Motor neuron (in vitro differentiated cells): ENCODE data around the gene LRRC75B. TPM values are rescaled to one million over a fixed set of nuclear protein-coding genes. Genes with fewer than 3 reads are reported as not detected.
"Not testable (repeated sequence)": the region's sequence is repeated elsewhere in the genome, so short reads cannot be mapped to it uniquely, and the experiment has no call there.

ENCODE experiments used
- ATAC-seq, 8 experiments: fragments of 200-7000 bp; cut with Tn5 transposase; replicated peaks in 6 of 8; 2 replicates each; pipeline ENCODE4 v1.8.0; 2021; ENCODE audit warnings: mild to moderate bottlenecking in 8 of 8, moderate library complexity in 8 of 8
- H3K27ac ChIP-seq, 2 donors: fragments of 250-450 bp; sonication (Bioruptor Pico); 2 replicates each; pipeline ENCODE4 v1.9.0; 2021; ENCODE audit warnings: antibody characterized with exemption in 2 of 2, mild to moderate bottlenecking in 2 of 2, moderate library complexity in 1 of 2
- H3K4me1 ChIP-seq, 2 donors: fragments of 250-450 bp; sonication (Bioruptor Pico); replicated peaks in 1 of 2; 2 replicates each; pipeline ENCODE4 v1.6.1; 2021; ENCODE audit warnings: antibody characterized with exemption in 2 of 2, mild to moderate bottlenecking in 2 of 2, moderate library complexity in 1 of 2
- H3K4me3 ChIP-seq, 5 donors: fragments of 250-450 bp; sonication (Bioruptor Pico); 2 replicates each; pipeline ENCODE4 v1.9.0; 2021; ENCODE audit warnings: antibody characterized with exemption in 5 of 5, mild to moderate bottlenecking in 5 of 5, moderate library complexity in 4 of 5
- WGBS, 10 experiments: fragments of 450-650 bp; shearing (Covaris generic); methylation state at CpG; one replicate each; pipeline ENCODE4 v1.0.0; 2022; 5-methylcytosine and 5-hydroxymethylcytosine counted together
- in situ Hi-C, 9 experiments: fragments of 400-800 bp; cut with MboI; loops; one replicate each; pipeline ENCODE4 v1.15.0; 2021; ENCODE audit warnings: low sequenced_read_pairs in 9 of 9, low pct_unique_long_range_greater_than_20kb in 2 of 9; ENCODE audit not compliant: unreplicated experiment in 9 of 9
- total RNA-seq, 8 experiments: library from RNA; unstranded; fragments of 300-600 nt; gene quantifications; 2 replicates each; pipeline versions ENCODE4 v1.2.3 to v1.2.4, GENCODE V29; 2022

Gene LRRC75B
- total RNA-seq, 8 experiments from 2014 or later = 2.0 to 14.4 (median 10.4) TPM

GRCh38 chr22:24597076-24597475, 4.2 kb upstream of the LRRC75B start:
- peaks cover 14 to 19% of the 10 kb centered on the region in 2 donors for H3K4me1 ChIP-seq
- WGBS, 10 experiments = 40 to 77% (median 60%) methylated on average over 1 to 6 of the region's 9 CpGs; no CpG with 5 or more reads in 5 of the 10 experiments
- ATAC-seq, in situ Hi-C loops, H3K27ac ChIP-seq, H3K4me3 ChIP-seq: not testable (repeated sequence)

- in situ Hi-C loops = no loop called here
- H3K4me1 ChIP-seq = peaks cover 17 to 21% of the 10 kb centered on the region in 2 donors
- no peak for ATAC-seq
- H3K4me3 ChIP-seq = no peak overlapping the region
- 50 to 100% (median 92%) methylated on average over 1 to 3 of the region's 4 CpGs; no CpG with 5 or more reads in 2 of the 10 experiments for WGBS, 10 experiments
- no peak overlapping the region for H3K27ac ChIP-seq
These were observed 3.0 kb upstream of the LRRC75B start for GRCh38 chr22:24595863-24596262.

GRCh38 chr22:24595228-24595627, 2.4 kb upstream of the LRRC75B start:
- no peak overlapping the region for H3K4me3 ChIP-seq
- ATAC-seq = no peak
- no CpG with 5 or more reads among the region's 6 CpGs for WGBS, 10 experiments
- in situ Hi-C loops = no loop called here
- H3K27ac ChIP-seq = no peak overlapping the region
- H3K4me1 ChIP-seq = peaks cover 17 to 21% of the 10 kb centered on the region in 2 donors

- Histone ChIP-seq H3K4me1 (peaks cover 17 to 21% of the 10 kb centered on the region in 2 donors), H3K27ac (no peak overlapping the region), H3K4me3 (no peak overlapping the region)
- 40 to 100% (median 93%) methylated on average over 1 to 3 of the region's 7 CpGs; no CpG with 5 or more reads in 7 of the 10 experiments for WGBS, 10 experiments
- in situ Hi-C loops = no loop called here
- ATAC-seq = no peak
These were observed 1.8 kb upstream of the LRRC75B start for GRCh38 chr22:24594569-24595120.

DNA sequence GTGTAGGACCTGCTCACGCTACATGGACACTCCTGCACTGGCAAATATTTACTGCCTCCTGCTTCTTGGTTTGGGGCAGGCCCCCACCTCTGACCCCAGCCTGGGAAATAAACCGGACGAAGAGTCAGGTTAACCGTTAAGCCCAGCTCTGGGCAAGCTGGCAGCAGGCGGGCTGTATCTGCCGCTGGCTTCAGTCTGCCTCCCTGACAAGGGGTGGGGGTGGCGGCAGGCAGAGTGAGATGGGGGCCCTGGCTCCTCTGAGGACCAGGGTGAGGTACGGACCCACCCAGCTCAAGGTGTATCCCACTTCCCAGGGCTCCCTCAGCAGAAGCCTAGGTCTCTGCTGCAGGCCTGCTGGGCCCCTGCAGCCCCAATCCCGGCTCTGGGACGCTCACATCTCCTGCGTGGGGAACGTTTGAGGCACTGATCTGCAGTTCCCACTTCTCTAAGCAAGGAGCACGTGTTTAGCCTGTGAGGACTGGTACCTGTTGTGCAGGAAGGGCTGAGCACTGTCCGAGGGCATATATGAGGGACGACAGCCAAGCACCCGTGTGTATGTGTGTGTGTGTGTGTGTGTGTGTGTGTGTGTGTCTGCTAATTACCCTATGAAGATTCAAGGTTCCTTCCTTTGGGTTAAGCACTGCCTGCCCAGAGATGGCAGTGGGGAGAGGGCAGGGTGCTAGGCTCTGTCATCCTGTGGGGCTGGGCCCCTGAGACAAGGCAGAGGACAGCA, 1.1 kb upstream of the LRRC75B start:
- Histone ChIP-seq H3K27ac (no peak overlapping the region), H3K4me1 (peaks cover 17 to 21% of the 10 kb centered on the region in 2 donors), H3K4me3 (no peak overlapping the region)
- in situ Hi-C loops = no loop called here
- WGBS, 10 experiments = 40 to 100% (median 49%) methylated on average over 1 to 4 of the region's 16 CpGs; no CpG with 5 or more reads in 7 of the 10 experiments
- peak in 2 of 8 experiments; percentile 3 to 7 for ATAC-seq

- in situ Hi-C loops, ATAC-seq: not testable (repeated sequence)
- H3K4me3 ChIP-seq = peak overlapping the region in 4 of 5 donors; percentile 40 to 51 (median 50)
- peak overlapping the region; percentile 26 to 75 for H3K27ac ChIP-seq
- WGBS, 10 experiments = 71 to 96% (median 89%) methylated on average over 1 to 10 of the region's 10 CpGs; no CpG with 5 or more reads in 3 of the 10 experiments
- H3K4me1 ChIP-seq = peaks cover 17 to 21% of the 10 kb centered on the region in 2 donors
These were observed 624 bp upstream of the LRRC75B start for GRCh38 chr22:24593559-24593835.

DNA sequence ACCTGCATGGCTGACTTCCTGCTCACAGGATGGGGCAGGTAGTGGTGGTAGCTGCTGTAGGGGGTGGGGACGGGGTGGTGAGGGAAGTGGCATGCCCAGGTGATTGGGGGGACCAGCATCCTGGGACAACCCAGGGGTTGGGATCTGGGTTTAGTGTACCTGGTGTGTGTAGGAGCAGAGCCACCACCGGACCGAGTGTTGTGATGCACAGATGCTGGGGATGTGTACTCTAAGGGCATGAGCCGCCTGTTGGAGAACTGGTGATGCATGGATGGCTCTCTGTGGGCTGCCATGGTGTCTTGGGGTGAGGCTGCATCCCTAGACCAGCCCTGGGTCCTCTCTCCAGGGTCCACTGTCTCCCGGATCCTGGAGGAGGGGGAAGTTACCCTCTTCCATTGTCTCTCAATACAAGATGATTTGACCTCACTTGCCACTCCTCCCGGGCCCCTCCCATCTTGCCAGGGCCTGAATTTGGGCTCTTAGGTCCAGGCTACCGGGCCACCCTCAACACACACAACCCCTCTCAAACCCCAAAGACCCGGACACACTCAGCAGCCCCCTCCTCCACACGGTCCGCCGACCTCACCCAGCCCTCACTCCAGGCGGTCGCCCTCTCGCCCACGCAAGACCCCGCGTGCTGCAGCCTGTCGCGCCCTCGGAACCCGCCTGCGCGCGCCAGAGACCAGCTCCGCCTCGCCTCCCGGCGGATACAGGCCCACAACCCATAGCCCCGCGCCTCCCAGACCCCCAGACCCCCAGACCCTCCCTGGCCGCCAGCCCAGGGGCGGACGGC, 619 bp downstream of the LRRC75B start:
- WGBS, 10 experiments = 0 to 50% methylated on average over 1 to 2 of the region's 33 CpGs; no CpG with 5 or more reads in 8 of the 10 experiments
- ATAC-seq = peak in 7 of 8 experiments; percentile 3 to 52 (median 43)
- Histone ChIP-seq H3K27ac (peak overlapping the region; percentile 26 to 75), H3K4me3 (peak overlapping the region; percentile 38 to 51 (median 50)), H3K4me1 (peaks cover 17 to 21% of the 10 kb centered on the region in 2 donors)
- in situ Hi-C loops = no loop called here

DNA sequence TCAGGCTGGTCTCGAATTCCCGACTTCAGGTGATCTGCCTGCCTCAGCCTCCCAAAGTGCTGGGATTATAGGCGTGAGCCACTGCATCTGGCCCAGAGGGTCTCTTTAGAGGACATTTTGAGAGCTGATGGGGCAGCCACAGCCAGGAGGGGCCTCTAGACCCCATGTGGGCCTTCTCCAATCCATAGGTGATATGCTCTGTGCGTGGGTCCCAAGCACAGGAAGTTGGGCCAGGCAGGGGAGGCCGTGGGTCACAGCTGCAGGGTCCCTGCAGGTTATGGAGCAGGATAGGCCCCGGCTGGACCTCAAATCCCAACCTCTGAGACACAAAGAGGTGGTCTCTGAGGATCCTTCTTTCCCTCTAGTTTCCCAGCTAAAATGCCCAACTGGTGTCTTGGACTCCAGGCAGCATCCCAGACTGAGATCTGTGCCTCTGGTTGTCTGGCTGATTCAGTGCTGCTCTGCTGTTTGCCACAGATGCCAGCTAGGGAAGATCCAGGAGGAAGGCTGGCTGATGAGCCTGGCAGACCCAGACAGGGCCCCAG, 1.5 kb downstream of the LRRC75B start:
- in situ Hi-C loops = no loop called here
- WGBS, 10 experiments = 60 to 100% (median 90%) methylated on average over 1 to 2 of the region's 6 CpGs; no CpG with 5 or more reads in 7 of the 10 experiments
- Histone ChIP-seq H3K27ac (no peak overlapping the region), H3K4me1 (peaks cover 17 to 21% of the 10 kb centered on the region in 2 donors), H3K4me3 (no peak overlapping the region)
- no peak for ATAC-seq

- H3K4me3 ChIP-seq = no peak overlapping the region
- WGBS, 10 experiments = 83 to 100% (median 100%) methylated on average over 1 to 5 of the region's 12 CpGs; no CpG with 5 or more reads in 7 of the 10 experiments
- in situ Hi-C loops = no loop called here
- peaks cover 17 to 21% of the 10 kb centered on the region in 2 donors for H3K4me1 ChIP-seq
- no peak overlapping the region for H3K27ac ChIP-seq
- no peak for ATAC-seq
These were observed 2.2 kb downstream of the LRRC75B start for GRCh38 chr22:24590596-24591173.

- WGBS, 10 experiments = 100% methylated on average over 2 of the region's 7 CpGs; no CpG with 5 or more reads in 9 of the 10 experiments
- H3K27ac ChIP-seq = no peak overlapping the region
These were observed 3.3 kb downstream of the LRRC75B start for GRCh38 chr22:24589518-24590030.

DNA sequence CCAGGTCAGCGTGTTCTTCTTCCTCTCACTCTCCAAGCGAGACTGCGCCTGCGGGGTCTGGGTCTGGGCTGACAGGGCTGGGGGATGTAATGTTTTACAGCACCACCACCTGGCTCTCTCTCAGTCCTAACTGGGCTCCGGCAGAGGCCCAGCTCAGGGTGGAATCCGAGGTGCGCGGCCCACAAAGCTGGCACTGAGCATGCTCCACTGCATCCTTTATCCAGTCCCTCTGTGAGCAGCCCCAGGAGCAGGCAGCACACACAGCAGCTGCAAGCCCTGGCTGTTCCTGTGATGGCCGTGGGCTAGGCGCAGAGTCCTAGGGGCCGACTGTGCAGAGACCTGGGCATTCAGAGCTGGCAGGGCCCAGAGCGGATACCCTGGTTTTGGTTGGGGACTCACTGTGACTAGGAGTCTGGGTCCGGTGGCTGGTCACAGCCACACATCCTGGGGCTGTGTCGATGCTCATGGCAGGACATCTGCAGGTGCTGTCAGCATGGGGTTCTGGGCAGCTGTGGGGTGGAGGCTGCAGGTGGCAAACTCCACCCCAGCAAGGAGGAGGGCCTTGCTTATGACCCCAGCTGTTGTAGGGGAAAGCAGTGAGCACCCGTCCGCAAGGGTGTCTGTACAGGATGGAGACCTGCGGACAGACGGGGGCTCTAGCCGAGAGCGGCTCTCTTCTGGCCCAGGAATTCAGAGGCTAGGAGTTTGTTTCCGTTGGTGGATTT, 4.0 kb downstream of the LRRC75B start:
- WGBS, 10 experiments = 78 to 100% (median 90%) methylated on average over 1 to 6 of the region's 21 CpGs; no CpG with 5 or more reads in 3 of the 10 experiments

More at GRCh38 chr22:24589518-24590030, 3.3 kb downstream of the LRRC75B start:
- in situ Hi-C loops = no loop called here
- Histone ChIP-seq H3K4me3 (no peak overlapping the region), H3K4me1 (peaks cover 13 to 19% of the 10 kb centered on the region in 2 donors)
- no peak for ATAC-seq

GRCh38 chr22:24588381-24588756, 4.5 kb downstream of the LRRC75B start:
- WGBS, 10 experiments = no CpG with 5 or more reads among the region's 13 CpGs
- Histone ChIP-seq H3K27ac (no peak overlapping the region), H3K4me1 (peaks cover 5 to 7% of the 10 kb centered on the region in 2 donors), H3K4me3 (no peak overlapping the region)
- in situ Hi-C loops = no loop called here
- peak in 3 of 8 experiments; percentile 9 to 53 (median 12) for ATAC-seq

More for the DNA sequence above, 4.0 kb downstream of the LRRC75B start:
- Histone ChIP-seq H3K27ac (no peak overlapping the region), H3K4me3 (no peak overlapping the region), H3K4me1 (peaks cover 11 to 13% of the 10 kb centered on the region in 2 donors)
- in situ Hi-C loops = no loop called here
- ATAC-seq = peak in 1 of 8 experiments; percentile 18
